Measurements from ENCODE around the gene TNNI2. TPM values are rescaled to one million over a fixed set of nuclear protein-coding genes. Genes with fewer than 3 reads are reported as not detected.

The TNNI2 gene
- total RNA-seq, 1 experiment from 2014 or later, result 0.46 TPM

DNA sequence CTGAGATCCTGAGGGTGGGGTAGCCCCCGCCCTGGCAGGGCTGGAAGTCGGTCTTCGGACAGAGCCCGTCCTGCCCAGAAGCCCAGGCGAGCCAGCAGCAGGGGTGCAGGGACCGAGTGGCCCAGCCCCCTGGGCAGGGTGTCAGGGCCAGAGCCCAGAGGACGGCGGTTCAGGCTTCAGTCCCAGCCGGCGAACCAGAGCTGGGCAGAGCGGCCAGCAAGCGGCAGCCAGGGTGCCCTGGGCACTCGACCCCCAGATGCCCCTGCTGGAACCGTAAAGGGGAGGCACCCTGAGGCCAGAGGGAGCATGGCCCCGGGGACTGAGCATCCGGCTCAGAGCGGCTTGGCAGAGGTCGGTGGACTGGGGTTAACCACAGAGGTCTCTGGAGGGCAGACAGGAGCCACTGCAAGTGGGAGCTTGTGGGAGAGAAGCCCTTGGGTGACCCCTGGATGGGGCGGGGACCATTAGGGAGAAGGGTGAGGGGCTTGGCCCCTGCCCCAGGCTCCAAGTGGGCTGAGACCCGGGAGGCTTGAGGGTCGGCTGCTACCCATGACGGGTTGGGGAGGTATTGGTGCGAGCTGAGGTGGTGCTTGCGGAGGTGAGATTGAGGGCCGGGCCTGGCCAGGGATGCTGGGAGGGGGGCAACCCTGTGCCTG lies 30.0 kb downstream of the TNNI2 start:
- H3K4me1 ChIP-seq (ENCODE audit: control insufficient read depth, insufficient read depth, low read length), result peaks cover 25% of the 10 kb centered on the region
- H3K27ac ChIP-seq (ENCODE audit: low read length), result no peak overlapping the region
- intact Hi-C loops (cut with micrococcal nuclease; ENCODE audit: unreplicated experiment), result loop anchor here (1.0 kb wide), 1 partner anchor 31 kb away; no protein-coding TSS in a partner anchor
- DNase-seq (ENCODE audit: low read depth, low spot score) (no peak), ATAC-seq (no peak)
- ChIA-PET CTCF (interaction anchor here (0.6 kb wide), 1 partner anchor 234 kb away, joined by 4 read pairs; no protein-coding TSS in a partner anchor), POLR2A (interaction anchor here (0.6 to 0.8 kb wide), 2 partner anchors 73 to 99 kb away, joined by 5 read pairs; no protein-coding TSS in a partner anchor)
- no peaks in the 10 kb centered on the region for H3K27me3 ChIP-seq (ENCODE audit: control insufficient read depth, insufficient read depth, low read length)
- TF ChIP-seq, protein P1, sequence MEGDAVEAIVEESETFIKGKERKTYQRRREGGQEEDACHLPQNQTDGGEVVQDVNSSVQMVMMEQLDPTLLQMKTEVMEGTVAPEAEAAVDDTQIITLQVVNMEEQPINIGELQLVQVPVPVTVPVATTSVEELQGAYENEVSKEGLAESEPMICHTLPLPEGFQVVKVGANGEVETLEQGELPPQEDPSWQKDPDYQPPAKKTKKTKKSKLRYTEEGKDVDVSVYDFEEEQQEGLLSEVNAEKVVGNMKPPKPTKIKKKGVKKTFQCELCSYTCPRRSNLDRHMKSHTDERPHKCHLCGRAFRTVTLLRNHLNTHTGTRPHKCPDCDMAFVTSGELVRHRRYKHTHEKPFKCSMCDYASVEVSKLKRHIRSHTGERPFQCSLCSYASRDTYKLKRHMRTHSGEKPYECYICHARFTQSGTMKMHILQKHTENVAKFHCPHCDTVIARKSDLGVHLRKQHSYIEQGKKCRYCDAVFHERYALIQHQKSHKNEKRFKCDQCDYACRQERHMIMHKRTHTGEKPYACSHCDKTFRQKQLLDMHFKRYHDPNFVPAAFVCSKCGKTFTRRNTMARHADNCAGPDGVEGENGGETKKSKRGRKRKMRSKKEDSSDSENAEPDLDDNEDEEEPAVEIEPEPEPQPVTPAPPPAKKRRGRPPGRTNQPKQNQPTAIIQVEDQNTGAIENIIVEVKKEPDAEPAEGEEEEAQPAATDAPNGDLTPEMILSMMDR (IDR thresholded peaks at IDR 0.05), result no peak
- TF ChIP-seq SIN3A (IDR thresholded peaks at IDR 0.05; ENCODE audit: borderline replicate concordance, insufficient read depth, low read depth, low read length) (no peak), TCF7L2 (IDR thresholded peaks at IDR 0.05; ENCODE audit: low read depth, low read length) (no peak), POLR2AphosphoS5 (IDR thresholded peaks at IDR 0.05; ENCODE audit: low read depth, low read length) (no peak)
- TF ChIP-seq, protein P2, sequence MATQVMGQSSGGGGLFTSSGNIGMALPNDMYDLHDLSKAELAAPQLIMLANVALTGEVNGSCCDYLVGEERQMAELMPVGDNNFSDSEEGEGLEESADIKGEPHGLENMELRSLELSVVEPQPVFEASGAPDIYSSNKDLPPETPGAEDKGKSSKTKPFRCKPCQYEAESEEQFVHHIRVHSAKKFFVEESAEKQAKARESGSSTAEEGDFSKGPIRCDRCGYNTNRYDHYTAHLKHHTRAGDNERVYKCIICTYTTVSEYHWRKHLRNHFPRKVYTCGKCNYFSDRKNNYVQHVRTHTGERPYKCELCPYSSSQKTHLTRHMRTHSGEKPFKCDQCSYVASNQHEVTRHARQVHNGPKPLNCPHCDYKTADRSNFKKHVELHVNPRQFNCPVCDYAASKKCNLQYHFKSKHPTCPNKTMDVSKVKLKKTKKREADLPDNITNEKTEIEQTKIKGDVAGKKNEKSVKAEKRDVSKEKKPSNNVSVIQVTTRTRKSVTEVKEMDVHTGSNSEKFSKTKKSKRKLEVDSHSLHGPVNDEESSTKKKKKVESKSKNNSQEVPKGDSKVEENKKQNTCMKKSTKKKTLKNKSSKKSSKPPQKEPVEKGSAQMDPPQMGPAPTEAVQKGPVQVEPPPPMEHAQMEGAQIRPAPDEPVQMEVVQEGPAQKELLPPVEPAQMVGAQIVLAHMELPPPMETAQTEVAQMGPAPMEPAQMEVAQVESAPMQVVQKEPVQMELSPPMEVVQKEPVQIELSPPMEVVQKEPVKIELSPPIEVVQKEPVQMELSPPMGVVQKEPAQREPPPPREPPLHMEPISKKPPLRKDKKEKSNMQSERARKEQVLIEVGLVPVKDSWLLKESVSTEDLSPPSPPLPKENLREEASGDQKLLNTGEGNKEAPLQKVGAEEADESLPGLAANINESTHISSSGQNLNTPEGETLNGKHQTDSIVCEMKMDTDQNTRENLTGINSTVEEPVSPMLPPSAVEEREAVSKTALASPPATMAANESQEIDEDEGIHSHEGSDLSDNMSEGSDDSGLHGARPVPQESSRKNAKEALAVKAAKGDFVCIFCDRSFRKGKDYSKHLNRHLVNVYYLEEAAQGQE (IDR thresholded peaks at IDR 0.05; ENCODE audit: insufficient read depth in 1 of 2, low read depth in 2 of 2, low read length in 1 of 2), result no peak
- H3K4me3 ChIP-seq (ENCODE audit: low read depth in 2 of 2, low read length in 2 of 2), result no peak overlapping the region
- H3K9me3 ChIP-seq (ENCODE audit: control insufficient read depth, insufficient read depth, low read depth, low read length), result no peaks in the 10 kb centered on the region
- no peaks in the 10 kb centered on the region for H3K36me3 ChIP-seq (ENCODE audit: control insufficient read depth, insufficient read depth, low read length)
- no TSS peak for BruUV-seq (replicated peaks)
- in situ Hi-C loops (cut with HindIII; ENCODE audit: low pct_unique_long_range_greater_than_20kb, low sequenced_read_pairs), result no loop called here

DNA sequence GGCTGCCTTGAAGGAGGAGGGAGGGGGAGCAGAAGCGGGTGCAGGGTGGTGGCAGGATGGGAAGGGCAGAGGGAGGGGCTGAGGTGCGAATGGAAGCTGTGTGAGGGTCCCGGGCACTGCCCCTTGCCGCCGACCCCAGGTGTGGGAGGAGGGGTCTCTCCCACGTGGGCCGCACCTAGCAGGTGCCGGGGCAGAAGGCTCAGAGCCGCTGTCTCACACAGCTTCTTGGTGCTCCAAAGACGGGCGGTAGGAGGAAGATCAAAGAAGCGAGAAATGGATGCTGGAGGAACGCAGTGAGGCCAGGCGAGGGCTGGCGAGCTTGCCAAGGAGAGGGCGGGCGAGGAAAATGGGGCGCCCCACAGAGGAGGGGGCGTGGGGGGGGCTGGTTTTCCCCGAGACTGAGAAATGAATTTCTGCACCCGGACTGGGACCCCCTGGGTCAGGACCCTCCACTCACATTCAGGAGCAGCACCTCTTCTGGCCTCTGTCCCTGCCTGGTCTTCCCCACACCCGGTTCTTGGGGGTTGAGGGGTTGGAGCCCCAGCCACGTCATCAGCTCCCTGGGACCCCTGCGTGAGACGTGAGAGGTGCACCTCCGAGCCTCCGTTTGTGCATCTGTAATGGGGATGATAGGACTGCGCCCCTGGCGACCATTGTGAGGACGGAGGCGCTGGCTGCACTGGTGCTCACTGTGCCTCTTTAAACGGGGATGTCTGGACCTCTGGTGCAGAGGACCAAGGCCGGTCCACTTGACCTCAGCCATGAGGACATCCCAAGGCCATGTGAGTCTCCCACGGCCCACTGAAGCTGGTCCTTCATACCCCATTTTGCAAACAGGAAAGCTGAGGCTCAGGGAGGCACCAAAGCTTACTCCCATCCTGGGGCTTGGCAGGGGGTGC lies 30.9 kb downstream of the TNNI2 start:
- H3K4me1 ChIP-seq (ENCODE audit: control insufficient read depth, insufficient read depth, low read length), result peaks cover 20% of the 10 kb centered on the region
- in situ Hi-C loops (cut with HindIII; ENCODE audit: low pct_unique_long_range_greater_than_20kb, low sequenced_read_pairs), result no loop called here
- TF ChIP-seq, protein P2 (IDR thresholded peaks at IDR 0.05; ENCODE audit: insufficient read depth in 1 of 2, low read depth in 2 of 2, low read length in 1 of 2), result no peak
- TF ChIP-seq SIN3A (IDR thresholded peaks at IDR 0.05; ENCODE audit: borderline replicate concordance, insufficient read depth, low read depth, low read length) (no peak), TCF7L2 (IDR thresholded peaks at IDR 0.05; ENCODE audit: low read depth, low read length) (peak; percentile 72), POLR2AphosphoS5 (IDR thresholded peaks at IDR 0.05; ENCODE audit: low read depth, low read length) (no peak)
- TF ChIP-seq, protein P1 (IDR thresholded peaks at IDR 0.05), result peak; percentile 79
- DNase-seq (ENCODE audit: low read depth, low spot score), result no peak
- no peak overlapping the region for H3K27ac ChIP-seq (ENCODE audit: low read length)
- no peak overlapping the region for H3K4me3 ChIP-seq (ENCODE audit: low read depth in 2 of 2, low read length in 2 of 2)
- peak; percentile 50 for ATAC-seq
- intact Hi-C loops (cut with micrococcal nuclease; ENCODE audit: unreplicated experiment), result loop anchor here (1.0 to 5.0 kb wide), 2 partner anchors 32 to 288 kb away; no protein-coding TSS in a partner anchor
- no peaks in the 10 kb centered on the region for H3K27me3 ChIP-seq (ENCODE audit: control insufficient read depth, insufficient read depth, low read length)
- BruUV-seq (replicated peaks), result no TSS peak
- H3K36me3 ChIP-seq (ENCODE audit: control insufficient read depth, insufficient read depth, low read length), result no peaks in the 10 kb centered on the region
- CTCF ChIA-PET, result interaction anchor here (0.9 kb wide), 1 partner anchor 176 kb away, joined by 3 read pairs; no protein-coding TSS in a partner anchor
- H3K9me3 ChIP-seq (ENCODE audit: control insufficient read depth, insufficient read depth, low read depth, low read length), result no peaks in the 10 kb centered on the region
- POLR2A ChIA-PET, result interaction anchor here (0.8 kb wide), 1 partner anchor 100 kb away, joined by 5 read pairs; no protein-coding TSS in a partner anchor
